SJSA1 (cell line): ENCODE data around the gene CAPN14. TPM values are rescaled to one million over a fixed set of nuclear protein-coding genes. Genes with fewer than 3 reads are reported as not detected.

Experiments
- DNase-seq, 2 experiments: peaks; one replicate each; pipeline ENCODE4 v3.0.0-alpha.2; 2015 to 2020; ENCODE audit warnings: low spot score in 2 of 2, low read depth in 1 of 2
- H3K27ac ChIP-seq: fragments of 250-450 bp; sonication (Bioruptor Pico); 2 replicates; pipeline ENCODE4 v1.5.1; 2020; ENCODE audit warnings: mild to moderate bottlenecking, moderate library complexity
- H3K27me3 ChIP-seq: fragments of 250-450 bp; sonication (Bioruptor Pico); replicated peaks from 2 replicates; pipeline ENCODE4 v1.5.1; 2020; ENCODE audit warnings: mild to moderate bottlenecking, moderate library complexity
- H3K36me3 ChIP-seq: fragments of 250-450 bp; sonication (Bioruptor Pico); 2 replicates; pipeline ENCODE4 v1.5.1; 2020; ENCODE audit warnings: mild to moderate bottlenecking
- H3K4me1 ChIP-seq: fragments of 250-450 bp; sonication (Bioruptor Pico); replicated peaks from 2 replicates; pipeline ENCODE4 v1.6.1; 2021; ENCODE audit warnings: mild to moderate bottlenecking
- H3K4me3 ChIP-seq: fragments of 250-450 bp; sonication (Bioruptor Pico); 2 replicates; pipeline ENCODE4 v1.5.1; 2020; ENCODE audit warnings: mild to moderate bottlenecking
- H3K9me3 ChIP-seq: fragments of 250-450 bp; sonication (Bioruptor Pico); replicated peaks from 2 replicates; pipeline ENCODE4 v1.5.1; 2020; ENCODE audit warnings: mild to moderate bottlenecking
- total RNA-seq: library from RNA; depleted of rRNA; stranded (reverse); fragments of >200 nt; shearing (Covaris generic); gene quantifications from 2 replicates; pipeline ENCODE4 v1.2.3, GENCODE V29; 2014

The CAPN14 gene
- total RNA-seq, 1 experiment from 2014 or later, result not detected

DNA sequence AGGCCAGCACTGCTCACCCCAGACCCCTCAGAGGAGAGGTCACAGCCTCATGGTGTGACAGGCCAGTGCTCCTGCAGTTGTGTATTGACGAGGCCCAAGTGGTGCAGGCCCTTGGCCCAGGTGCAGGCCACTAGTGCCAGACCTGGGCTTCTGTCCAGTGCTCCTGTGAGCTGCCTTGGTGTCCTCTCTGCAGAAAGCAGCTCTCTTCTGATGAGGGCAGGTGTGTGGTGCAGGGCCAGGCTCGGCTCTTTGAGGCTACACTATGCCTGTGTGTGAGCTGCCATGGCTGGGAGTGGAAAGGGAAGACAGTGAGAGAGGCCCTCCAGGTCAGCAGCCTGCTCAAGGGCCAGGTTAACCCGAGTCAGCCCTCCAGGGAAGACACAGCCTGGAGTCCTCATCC, 33.7 kb upstream of the CAPN14 start:
- H3K27ac ChIP-seq, result no peak overlapping the region
- H3K27me3 ChIP-seq, result no peaks in the 10 kb centered on the region
- H3K9me3 ChIP-seq, result no peaks in the 10 kb centered on the region
- H3K4me3 ChIP-seq, result no peak overlapping the region
- H3K4me1 ChIP-seq, result peaks cover 4% of the 10 kb centered on the region; the same call in 1 of the 2 replicates
- H3K36me3 ChIP-seq, result no peaks in the 10 kb centered on the region
- DNase-seq, result no peak

DNA sequence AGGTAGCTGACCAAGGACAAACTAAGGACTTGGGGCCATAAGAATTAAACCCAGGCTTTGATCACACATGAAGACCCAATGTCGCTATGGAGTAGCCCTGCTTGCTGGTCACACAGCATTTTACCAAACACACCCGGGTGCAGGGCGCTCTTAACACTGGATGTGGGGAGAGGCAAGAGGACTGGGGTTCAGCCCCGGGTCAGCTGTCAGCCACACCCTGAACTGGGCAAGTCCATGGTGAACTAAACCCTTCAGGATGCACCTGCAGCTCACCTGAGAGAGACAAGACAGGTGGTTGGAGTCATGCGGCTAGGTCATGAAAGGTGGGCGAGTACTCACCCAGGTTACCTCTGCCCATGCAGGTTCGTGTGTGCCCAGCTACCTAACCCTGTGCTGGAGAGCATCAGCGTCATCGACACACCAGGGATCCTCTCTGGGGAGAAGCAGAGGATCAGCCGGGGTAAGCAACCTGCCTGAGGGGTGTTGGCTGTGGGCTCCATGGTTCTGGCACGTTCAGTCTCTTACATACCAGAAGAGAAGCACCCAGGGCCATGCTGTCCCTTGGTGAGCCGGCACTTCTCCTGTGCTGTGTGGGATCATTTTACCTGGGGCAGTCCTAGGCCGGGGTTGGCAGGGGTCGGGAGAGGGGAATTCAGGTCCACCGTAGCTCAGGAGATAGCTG, 31.8 kb upstream of the CAPN14 start:
- Histone ChIP-seq H3K4me1 (peaks cover 4% of the 10 kb centered on the region; the same call in 1 of the 2 replicates), H3K4me3 (no peak overlapping the region), H3K27me3 (no peaks in the 10 kb centered on the region), H3K27ac (no peak overlapping the region), H3K36me3 (0 out of 2 replicates have a peak, but pooled peaks cover 5% of the 10 kb centered on the region), H3K9me3 (no peaks in the 10 kb centered on the region)
- DNase-seq, result no peak

DNA sequence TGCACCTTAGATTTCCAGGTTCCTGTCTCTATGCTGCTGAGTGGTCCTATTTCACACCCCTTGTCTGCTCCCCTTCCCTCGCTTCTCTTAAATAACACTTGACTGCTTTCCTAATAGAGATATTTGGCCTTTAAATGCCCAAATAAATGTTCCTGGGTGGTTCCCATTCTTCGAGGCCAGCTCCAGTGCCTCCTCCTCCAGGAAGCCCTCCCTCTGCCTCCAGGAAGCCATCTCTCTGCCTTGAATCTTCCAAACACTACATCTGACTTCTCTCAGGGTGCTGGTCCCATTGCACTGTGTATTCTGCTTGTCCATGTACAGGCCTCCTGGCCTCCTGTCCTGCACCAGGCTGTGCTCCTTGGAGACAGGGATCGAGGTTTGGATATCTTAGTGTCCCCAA, 30.8 kb upstream of the CAPN14 start:
- DNase-seq, result no peak
- no peak overlapping the region for H3K4me3 ChIP-seq

DNA sequence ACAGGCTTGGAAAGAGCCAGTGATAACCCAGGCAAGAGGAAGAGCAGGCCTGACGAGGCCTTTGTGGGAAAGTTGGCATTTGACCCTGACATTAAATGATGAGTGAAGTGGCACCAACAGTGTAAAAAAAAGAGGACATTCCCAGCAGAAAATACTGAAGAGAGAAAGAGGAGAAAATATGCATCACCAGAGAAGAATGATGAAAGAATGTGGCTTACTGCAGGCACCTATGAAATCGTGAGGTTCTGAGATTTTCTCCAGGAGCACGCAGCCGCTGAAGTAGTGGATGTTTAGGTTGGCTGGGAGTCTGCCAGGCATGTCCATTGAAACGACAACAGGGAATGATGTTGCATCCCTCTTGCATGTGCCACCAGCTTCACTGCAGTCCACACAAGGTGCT, 30.4 kb upstream of the CAPN14 start:
- Histone ChIP-seq H3K27ac (no peak overlapping the region), H3K27me3 (no peaks in the 10 kb centered on the region), H3K4me1 (peaks cover 4% of the 10 kb centered on the region; the same call in 1 of the 2 replicates), H3K4me3 (no peak overlapping the region), H3K36me3 (0 out of 2 replicates have a peak, but pooled peaks cover 5% of the 10 kb centered on the region), H3K9me3 (no peaks in the 10 kb centered on the region)
- DNase-seq, result no peak

More for the DNA sequence above, 30.8 kb upstream of the CAPN14 start:
- peaks cover 4% of the 10 kb centered on the region; the same call in 1 of the 2 replicates for H3K4me1 ChIP-seq
- H3K27ac ChIP-seq, result no peak overlapping the region
- no peaks in the 10 kb centered on the region for H3K27me3 ChIP-seq
- H3K36me3 ChIP-seq, result 0 out of 2 replicates have a peak, but pooled peaks cover 5% of the 10 kb centered on the region
- no peaks in the 10 kb centered on the region for H3K9me3 ChIP-seq

DNA sequence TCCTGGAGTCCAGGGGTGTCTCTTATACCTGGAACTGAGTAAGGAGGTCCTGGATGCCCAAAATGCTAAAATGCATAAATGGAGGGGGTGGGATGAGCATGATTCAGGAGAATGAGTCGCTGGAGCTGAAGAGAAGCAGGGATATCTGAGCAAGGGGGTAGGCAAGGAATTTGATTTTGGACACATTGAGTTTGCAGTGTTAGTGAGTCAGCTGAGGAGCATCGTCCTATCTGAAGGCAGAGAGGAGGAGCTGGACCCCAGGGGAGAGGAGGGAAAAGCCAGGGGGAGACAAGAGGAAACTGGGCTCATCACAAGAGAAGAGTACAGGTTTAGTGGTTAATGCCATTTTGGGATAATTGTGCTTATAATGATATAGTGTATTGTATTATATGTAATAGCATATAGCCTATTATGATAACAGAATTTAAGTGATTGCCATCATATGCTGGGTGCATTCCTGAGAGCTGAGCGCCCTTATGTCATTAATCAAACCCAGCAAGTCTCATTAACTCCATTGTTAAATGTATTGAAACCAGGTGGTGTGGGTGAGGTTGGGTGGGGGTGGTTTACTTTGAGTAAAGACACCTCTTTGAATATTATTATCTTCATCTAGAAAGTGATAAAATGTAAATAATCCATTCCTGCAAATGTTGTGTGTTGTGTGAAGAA, 29.0 kb upstream of the CAPN14 start:
- no peak for DNase-seq
- peaks cover 4% of the 10 kb centered on the region; the same call in 1 of the 2 replicates for H3K4me1 ChIP-seq
- no peaks in the 10 kb centered on the region for H3K27me3 ChIP-seq
- H3K27ac ChIP-seq, result no peak overlapping the region
- H3K9me3 ChIP-seq, result no peaks in the 10 kb centered on the region
- H3K36me3 ChIP-seq, result 0 out of 2 replicates have a peak, but pooled peaks cover 5% of the 10 kb centered on the region
- H3K4me3 ChIP-seq, result no peak overlapping the region

DNA sequence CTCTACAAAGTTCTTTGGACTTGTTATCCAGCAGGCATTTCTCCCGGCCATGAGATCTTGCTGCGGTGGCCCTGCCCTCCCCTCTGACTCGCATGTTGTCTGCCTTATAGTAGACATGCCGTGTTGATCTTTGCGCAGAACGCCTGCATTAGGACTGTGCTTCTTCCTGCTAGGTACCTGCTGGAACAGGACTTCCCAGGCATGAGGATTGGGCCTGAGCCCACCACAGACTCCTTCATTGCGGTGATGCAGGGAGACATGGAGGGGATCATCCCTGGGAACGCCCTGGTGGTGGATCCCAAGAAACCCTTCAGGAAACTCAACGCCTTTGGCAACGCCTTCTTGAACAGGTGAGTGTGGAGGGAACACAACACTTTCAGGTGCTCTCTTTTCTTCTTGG, 26.8 kb upstream of the CAPN14 start:
- H3K4me3 ChIP-seq, result no peak overlapping the region
- H3K4me1 ChIP-seq, result peaks cover 4% of the 10 kb centered on the region; the same call in 1 of the 2 replicates
- 0 out of 2 replicates have a peak, but pooled peaks cover 5% of the 10 kb centered on the region for H3K36me3 ChIP-seq
- no peaks in the 10 kb centered on the region for H3K9me3 ChIP-seq
- no peaks in the 10 kb centered on the region for H3K27me3 ChIP-seq
- no peak for DNase-seq
- H3K27ac ChIP-seq, result no peak overlapping the region

DNA sequence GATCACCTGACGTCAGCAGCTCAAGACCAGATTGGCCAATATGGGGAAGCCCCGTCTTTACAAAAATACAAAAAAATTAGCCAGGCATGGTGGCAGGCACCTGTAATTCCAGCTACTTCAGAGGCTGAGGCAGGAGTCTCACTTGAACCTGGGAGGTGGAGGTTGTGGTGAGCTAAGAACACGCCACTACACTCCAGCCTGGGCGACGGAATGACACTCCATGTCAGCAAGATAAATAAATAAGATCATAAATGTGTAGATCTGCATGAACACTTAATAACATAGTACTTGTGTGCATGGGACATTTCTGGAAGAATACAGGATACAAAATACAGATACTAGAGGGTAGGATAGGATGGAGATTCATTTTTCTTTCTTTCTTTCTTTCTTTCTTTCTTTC, 25.7 kb upstream of the CAPN14 start:
- H3K27ac ChIP-seq, result no peak overlapping the region
- no peak for DNase-seq
- H3K36me3 ChIP-seq, result 0 out of 2 replicates have a peak, but pooled peaks cover 5% of the 10 kb centered on the region
- H3K27me3 ChIP-seq, result no peaks in the 10 kb centered on the region
- peaks cover 4% of the 10 kb centered on the region; the same call in 1 of the 2 replicates for H3K4me1 ChIP-seq
- no peak overlapping the region for H3K4me3 ChIP-seq
- no peaks in the 10 kb centered on the region for H3K9me3 ChIP-seq

DNA sequence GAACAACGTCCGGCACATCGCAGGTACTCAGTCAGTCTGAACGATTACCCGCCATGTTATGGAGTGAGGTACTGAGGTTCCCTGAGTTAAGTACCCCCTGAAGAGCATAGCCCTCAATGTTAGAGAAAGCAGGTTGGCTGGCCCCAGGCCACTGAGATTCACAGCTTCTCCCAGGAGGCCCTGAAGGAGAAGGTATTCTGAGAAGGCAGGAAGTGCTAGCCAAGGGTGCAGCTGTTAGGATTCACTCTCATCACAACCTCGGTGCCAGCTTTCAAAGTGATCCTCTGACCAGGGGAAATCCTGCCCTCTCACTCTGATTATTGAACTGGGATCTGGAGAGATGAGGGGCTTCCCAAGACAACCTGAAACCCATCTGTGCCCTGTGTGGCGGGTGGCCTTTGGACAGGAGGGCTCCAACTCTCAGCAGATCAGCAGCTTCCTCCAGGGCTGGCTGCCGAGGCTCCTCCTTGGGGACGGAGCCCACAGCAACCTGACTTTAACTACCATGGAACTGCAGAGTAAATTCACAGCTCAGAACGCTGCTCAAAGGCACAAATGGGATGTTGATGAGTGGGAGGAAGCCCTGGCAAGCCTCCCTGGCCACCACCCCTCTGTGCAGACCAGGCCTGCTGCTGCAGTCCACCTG, 24.4 kb upstream of the CAPN14 start:
- Histone ChIP-seq H3K4me1 (no peaks in the 10 kb centered on the region), H3K27ac (no peak overlapping the region)
- DNase-seq, result no peak

DNA sequence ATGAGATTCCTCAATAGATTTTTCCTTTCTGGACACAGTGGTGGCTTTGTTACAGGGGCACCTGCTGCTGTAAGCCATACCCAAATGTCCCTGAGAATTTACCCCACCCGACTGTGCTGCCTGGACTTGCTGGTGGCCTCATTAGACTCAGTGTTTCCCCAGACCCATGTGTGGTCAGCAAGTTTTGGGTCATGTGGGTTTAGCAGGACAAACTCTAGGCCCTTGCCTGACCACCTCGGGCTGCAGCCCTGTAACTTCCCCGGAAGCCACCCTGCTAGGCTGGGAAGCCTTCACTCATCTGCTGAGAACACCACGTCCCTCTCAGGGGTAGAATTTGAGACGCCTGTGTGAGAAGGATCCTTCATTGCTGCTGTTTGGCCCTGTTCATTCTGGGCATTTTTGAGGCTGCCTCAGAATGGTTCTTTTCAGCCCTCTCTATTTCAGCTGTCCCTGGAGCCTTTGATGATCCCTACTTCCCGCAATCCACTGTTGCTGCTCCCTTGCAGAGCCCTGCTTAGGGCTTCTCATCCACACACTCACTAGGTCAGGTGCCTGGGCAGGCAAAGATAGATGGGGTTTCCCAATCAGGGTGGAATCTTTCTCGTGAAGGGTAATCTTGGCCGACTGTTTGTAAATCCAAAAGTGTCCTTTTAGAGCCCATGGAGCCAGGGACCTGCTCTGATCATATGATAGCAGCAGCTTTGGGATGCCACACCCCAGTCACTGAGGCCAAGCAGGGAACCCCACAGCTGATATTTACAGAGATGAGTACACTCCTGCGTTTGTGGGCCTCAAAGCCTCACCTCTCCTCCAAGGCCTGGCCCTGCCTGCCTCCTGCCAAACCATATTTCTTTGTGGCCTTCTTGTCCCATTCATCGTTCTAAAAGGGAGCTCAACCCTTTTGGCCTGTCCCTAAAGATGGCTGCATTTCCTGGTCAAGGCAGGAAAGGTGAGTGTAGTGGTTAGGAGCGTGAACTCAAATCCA, 23.4 kb upstream of the CAPN14 start:
- DNase-seq, result peak in 1 of 2 experiments; percentile 20
- H3K4me3 ChIP-seq, result no peak overlapping the region
- no peaks in the 10 kb centered on the region for H3K9me3 ChIP-seq
- H3K4me1 ChIP-seq, result peaks cover 1% of the 10 kb centered on the region
- no peaks in the 10 kb centered on the region for H3K27me3 ChIP-seq
- no peak overlapping the region for H3K27ac ChIP-seq
- H3K36me3 ChIP-seq, result 0 out of 2 replicates have a peak, but pooled peaks cover 5% of the 10 kb centered on the region

More for the DNA sequence above, 24.4 kb upstream of the CAPN14 start:
- Histone ChIP-seq H3K36me3 (0 out of 2 replicates have a peak, but pooled peaks cover 5% of the 10 kb centered on the region), H3K9me3 (no peaks in the 10 kb centered on the region), H3K27me3 (no peaks in the 10 kb centered on the region), H3K4me3 (no peak overlapping the region)

DNA sequence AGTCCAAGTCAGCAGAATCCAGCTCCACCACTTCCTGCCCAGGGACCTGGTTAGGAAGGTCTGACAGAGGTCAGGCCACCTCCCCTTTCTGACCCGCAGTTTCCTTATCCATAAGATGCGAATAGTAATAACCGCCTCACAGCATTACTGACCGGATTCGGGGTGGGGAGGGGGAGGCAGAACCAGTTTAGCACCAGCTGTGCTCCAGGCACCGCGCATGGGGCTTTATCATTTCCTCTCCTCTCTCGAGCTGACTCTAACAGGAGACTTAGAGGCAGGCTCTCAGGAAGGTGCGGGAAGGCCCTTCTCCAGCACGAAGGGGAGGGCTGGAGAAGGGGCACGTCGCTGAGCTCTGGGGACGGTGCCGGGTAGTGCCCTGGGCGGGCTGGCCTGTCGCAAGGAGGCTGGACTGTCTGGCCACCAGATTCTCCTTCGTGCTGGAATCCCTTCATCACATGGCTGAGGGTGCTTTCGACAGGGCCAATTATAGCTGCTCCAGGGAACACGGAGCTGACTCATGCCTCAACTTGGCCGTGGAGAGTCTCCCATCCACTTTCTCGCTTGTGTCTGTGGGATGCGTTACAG, 22.4 kb upstream of the CAPN14 start:
- no peaks in the 10 kb centered on the region for H3K9me3 ChIP-seq
- H3K4me1 ChIP-seq, result peaks cover 11% of the 10 kb centered on the region
- DNase-seq, result peak in 1 of 2 experiments; percentile 37
- H3K27me3 ChIP-seq, result no peaks in the 10 kb centered on the region
- H3K4me3 ChIP-seq, result no peak overlapping the region
- H3K27ac ChIP-seq, result no peak overlapping the region
- H3K36me3 ChIP-seq, result no peaks in the 10 kb centered on the region

DNA sequence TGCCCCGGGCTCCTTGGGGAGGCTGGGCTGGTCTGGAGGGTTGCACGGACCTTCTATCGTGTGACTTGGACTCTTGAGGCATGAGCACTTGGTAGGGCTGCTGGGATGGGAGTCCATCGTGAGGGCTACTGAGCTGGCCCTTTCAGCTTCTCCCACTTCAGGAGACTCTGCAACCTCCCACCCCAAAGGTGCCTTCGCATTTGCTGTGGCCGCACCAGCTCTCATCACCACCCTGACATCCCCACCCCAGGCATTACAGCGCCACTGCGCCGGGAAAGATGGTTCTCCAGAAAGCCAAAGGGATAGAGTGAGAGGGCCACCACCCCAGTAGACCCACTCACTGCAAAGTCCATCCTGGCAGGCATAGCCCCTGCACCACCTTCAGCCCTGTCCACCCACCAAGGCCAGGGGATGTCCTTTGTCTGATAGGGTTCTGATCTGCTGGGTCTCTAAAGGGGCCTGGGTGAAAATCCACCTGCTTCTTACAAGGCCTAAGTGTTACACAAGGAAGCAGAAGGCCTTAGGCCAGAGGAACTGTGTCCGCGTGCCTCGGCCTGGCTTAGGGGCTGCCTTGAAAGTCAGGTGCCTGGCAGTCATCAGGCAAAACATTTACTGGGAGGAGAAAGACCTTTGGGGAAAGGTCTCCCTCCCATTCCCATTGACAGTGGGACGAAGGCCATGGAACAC, 21.7 kb upstream of the CAPN14 start:
- Histone ChIP-seq H3K4me1 (peaks cover 18% of the 10 kb centered on the region), H3K27ac (no peak overlapping the region), H3K36me3 (no peaks in the 10 kb centered on the region), H3K4me3 (no peak overlapping the region), H3K27me3 (no peaks in the 10 kb centered on the region), H3K9me3 (no peaks in the 10 kb centered on the region)
- DNase-seq, result peak in 1 of 2 experiments; percentile 36

DNA sequence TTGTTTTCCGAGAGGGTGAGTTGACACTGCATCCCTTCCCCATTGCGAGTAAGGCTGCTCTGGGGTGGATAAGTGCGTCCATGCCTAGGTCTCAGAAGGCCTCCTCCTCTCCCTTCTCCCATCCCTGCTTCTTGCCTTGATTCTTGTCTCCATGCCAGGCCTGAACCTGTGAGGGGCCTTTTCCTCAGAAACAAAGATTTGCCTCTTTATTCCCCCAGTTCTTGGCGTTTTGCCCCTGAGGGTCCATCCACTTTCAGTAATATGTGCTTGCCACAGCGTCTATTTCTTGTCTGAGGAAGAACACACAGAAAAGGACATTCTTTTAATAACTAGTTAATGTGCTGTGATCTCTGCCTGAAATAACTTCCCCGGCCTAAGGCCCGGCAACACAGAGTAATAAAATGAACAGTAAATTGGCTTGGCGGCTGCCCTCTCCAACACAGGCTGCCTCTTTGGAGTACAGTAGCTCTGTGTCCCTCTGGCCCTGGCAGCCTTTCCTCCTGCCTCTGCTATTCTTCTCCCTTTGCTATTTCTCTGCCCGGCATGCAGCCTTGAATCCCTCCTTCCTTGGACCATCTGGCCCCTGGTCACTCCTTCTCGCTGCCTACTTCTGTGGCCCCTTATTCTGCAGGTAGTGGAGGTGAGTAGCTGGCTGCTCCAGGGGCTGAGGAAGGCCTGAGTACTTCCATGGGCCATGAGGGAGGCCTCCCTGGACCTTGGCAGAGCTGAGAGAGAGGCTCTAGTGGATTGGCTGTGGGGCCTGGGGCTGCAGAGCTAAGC, 21.0 kb upstream of the CAPN14 start:
- Histone ChIP-seq H3K36me3 (no peaks in the 10 kb centered on the region), H3K27me3 (no peaks in the 10 kb centered on the region), H3K4me3 (no peak overlapping the region), H3K27ac (no peak overlapping the region), H3K9me3 (no peaks in the 10 kb centered on the region), H3K4me1 (peaks cover 22% of the 10 kb centered on the region)
- no peak for DNase-seq
